ENCODE data around the gene ADRB2.

Gene ADRB2

GRCh38 chr5:148828511-148829247, 2.3 kb downstream of the ADRB2 start:
- no peak for DNase-seq (ENCODE audit: low read depth, low spot score)
- H3K4me3 ChIP-seq (ENCODE audit: low read length) = no peak overlapping the region

GRCh38 chr5:148829248-148829594, 2.8 kb downstream of the ADRB2 start:
- H3K4me3 ChIP-seq (ENCODE audit: low read length) = no peak overlapping the region
- DNase-seq (ENCODE audit: low read depth, low spot score) = no peak

- H3K4me3 ChIP-seq (ENCODE audit: low read length) = no peak overlapping the region
- no peak for DNase-seq (ENCODE audit: low read depth, low spot score)
Observed at GRCh38 chr5:148829734-148830133, 3.3 kb downstream of the ADRB2 start.

- no peak for DNase-seq (ENCODE audit: low read depth, low spot score)
Observed at GRCh38 chr5:148830211-148830610, 3.8 kb downstream of the ADRB2 start.

GRCh38 chr5:148831590-148832565, 5.5 kb downstream of the ADRB2 start:
- DNase-seq (ENCODE audit: low read depth, low spot score) = no peak
- H3K4me3 ChIP-seq (ENCODE audit: low read length) = no peak overlapping the region

More at GRCh38 chr5:148830211-148830610, 3.8 kb downstream of the ADRB2 start:
- no peak overlapping the region for H3K4me3 ChIP-seq (ENCODE audit: low read length)

- DNase-seq (ENCODE audit: low read depth, low spot score) = no peak
- no peak overlapping the region for H3K4me3 ChIP-seq (ENCODE audit: low read length)
Observed at GRCh38 chr5:148833122-148833521, 6.7 kb downstream of the ADRB2 start.

- H3K4me3 ChIP-seq (ENCODE audit: low read length) = no peak overlapping the region
- no peak for DNase-seq (ENCODE audit: low read depth, low spot score)
Observed at GRCh38 chr5:148833925-148834324, 7.5 kb downstream of the ADRB2 start.

GRCh38 chr5:148834689-148835088, 8.3 kb downstream of the ADRB2 start:
- DNase-seq (ENCODE audit: low read depth, low spot score) = no peak
- H3K4me3 ChIP-seq (ENCODE audit: low read length) = no peak overlapping the region

- DNase-seq (ENCODE audit: low read depth, low spot score) = no peak
- H3K4me3 ChIP-seq (ENCODE audit: low read length) = no peak overlapping the region
Observed at GRCh38 chr5:148836272-148837250, 10.2 kb downstream of the ADRB2 start.

GRCh38 chr5:148837383-148837782, 11.0 kb downstream of the ADRB2 start:
- H3K4me3 ChIP-seq (ENCODE audit: low read length) = no peak overlapping the region

GRCh38 chr5:148838357-148838756, 11.9 kb downstream of the ADRB2 start:
- no peak overlapping the region for H3K4me3 ChIP-seq (ENCODE audit: low read length)
- no peak for DNase-seq (ENCODE audit: low read depth, low spot score)

More at GRCh38 chr5:148837383-148837782, 11.0 kb downstream of the ADRB2 start:
- DNase-seq (ENCODE audit: low read depth, low spot score) = no peak

- DNase-seq (ENCODE audit: low read depth, low spot score) = no peak
- no peak overlapping the region for H3K4me3 ChIP-seq (ENCODE audit: low read length)
Observed at GRCh38 chr5:148839960-148840359, 13.5 kb downstream of the ADRB2 start.

- no peak overlapping the region for H3K4me3 ChIP-seq (ENCODE audit: low read length)
- DNase-seq (ENCODE audit: low read depth, low spot score) = no peak
Observed at GRCh38 chr5:148840531-148840930, 14.1 kb downstream of the ADRB2 start.

- H3K4me3 ChIP-seq (ENCODE audit: low read length) = no peak overlapping the region
- no peak for DNase-seq (ENCODE audit: low read depth, low spot score)
Observed at GRCh38 chr5:148841519-148841918, 15.1 kb downstream of the ADRB2 start.

GRCh38 chr5:148842161-148842560, 15.8 kb downstream of the ADRB2 start:
- H3K4me3 ChIP-seq (ENCODE audit: low read length) = no peak overlapping the region
- DNase-seq (ENCODE audit: low read depth, low spot score) = no peak

- H3K4me3 ChIP-seq (ENCODE audit: low read length) = no peak overlapping the region
- no peak for DNase-seq (ENCODE audit: low read depth, low spot score)
Observed at GRCh38 chr5:148843510-148844318, 17.3 kb downstream of the ADRB2 start.

- no peak for DNase-seq (ENCODE audit: low read depth, low spot score)
- no peak overlapping the region for H3K4me3 ChIP-seq (ENCODE audit: low read length)
Observed at GRCh38 chr5:148844433-148845280, 18.2 kb downstream of the ADRB2 start.
